Measurements from ENCODE around the gene ZNF182.
A peak's percentile ranks its signal among the peaks of the same experiment; 100 is the strongest.
"Not testable (repeated sequence)": the region's sequence is repeated elsewhere in the genome, so short reads cannot be mapped to it uniquely, and the experiment has no call there.

Gene ZNF182

GRCh38 chrX:48003758-48004457 lies at the start of gene ZNF182:
ZNF182 (minus strand) TSS chrX:48003989; CDS start chrX:48002609, 1,380 bp downstream.
- peak; percentile 92 for DNase-seq (ENCODE audit: low spot score)

GRCh38 chrX:48046846-48047245 lies 43.1 kb upstream of the ZNF182 start:
- DNase-seq (ENCODE audit: low spot score): no peak

- no peak for DNase-seq (ENCODE audit: low spot score)
Observed at GRCh38 chrX:48045410-48046311, 41.9 kb upstream of the ZNF182 start.

GRCh38 chrX:48043056-48043455 lies 39.3 kb upstream of the ZNF182 start:
- no peak for DNase-seq (ENCODE audit: low spot score)

- no peak for DNase-seq (ENCODE audit: low spot score)
Observed at GRCh38 chrX:48035891-48036290, 32.1 kb upstream of the ZNF182 start.

GRCh38 chrX:48030641-48031173 lies 26.9 kb upstream of the ZNF182 start:
- not testable (repeated sequence) for DNase-seq (ENCODE audit: low spot score)

GRCh38 chrX:48030237-48030636 lies 26.4 kb upstream of the ZNF182 start:
- DNase-seq (ENCODE audit: low spot score): no peak

GRCh38 chrX:48028091-48028490 lies 24.3 kb upstream of the ZNF182 start:
- DNase-seq (ENCODE audit: low spot score): no peak

- not testable (repeated sequence) for DNase-seq (ENCODE audit: low spot score)
Observed at GRCh38 chrX:48027545-48027944, 23.8 kb upstream of the ZNF182 start.

- DNase-seq (ENCODE audit: low spot score): no peak
Observed at GRCh38 chrX:48025561-48025960, 21.8 kb upstream of the ZNF182 start.

GRCh38 chrX:48022738-48023137 lies 18.9 kb upstream of the ZNF182 start:
- no peak for DNase-seq (ENCODE audit: low spot score)

- DNase-seq (ENCODE audit: low spot score): no peak
Observed at GRCh38 chrX:48022100-48022499, 18.3 kb upstream of the ZNF182 start.

GRCh38 chrX:48021026-48021900 lies 17.5 kb upstream of the ZNF182 start:
- DNase-seq (ENCODE audit: low spot score): peak; percentile 81

- not testable (repeated sequence) for DNase-seq (ENCODE audit: low spot score)
Observed at GRCh38 chrX:48020472-48020871, 16.7 kb upstream of the ZNF182 start.

- not testable (repeated sequence) for DNase-seq (ENCODE audit: low spot score)
Observed at GRCh38 chrX:48019892-48020291, 16.1 kb upstream of the ZNF182 start.

GRCh38 chrX:48016583-48017310 lies 13.0 kb upstream of the ZNF182 start:
- not testable (repeated sequence) for DNase-seq (ENCODE audit: low spot score)

- not testable (repeated sequence) for DNase-seq (ENCODE audit: low spot score)
Observed at GRCh38 chrX:48009445-48009960, 5.7 kb upstream of the ZNF182 start.

- DNase-seq (ENCODE audit: low spot score): not testable (repeated sequence)
Observed at GRCh38 chrX:48006688-48007087, 2.9 kb upstream of the ZNF182 start, which contains the start of gene SPACA5. SPACA5 (plus strand) TSS chrX:48006988; CDS start chrX:48007803, 815 bp downstream.

GRCh38 chrX:48003367-48003757 lies 427 bp downstream of the ZNF182 start:
- DNase-seq (ENCODE audit: low spot score): no peak

GRCh38 chrX:48002929-48003328 lies 860 bp downstream of the ZNF182 start:
- no peak for DNase-seq (ENCODE audit: low spot score)

GRCh38 chrX:48002319-48002718 lies 1.5 kb downstream of the ZNF182 start:
- DNase-seq (ENCODE audit: low spot score): no peak

Measured in ecto neural progenitor cell (in vitro differentiated cells).